Mammary epithelial cell (primary cell): Measurements from ENCODE around the gene MEGF8.

Source experiments
- EZH2 ChIP-seq: IDR thresholded peaks from 2 replicates; pipeline ENCODE4 v1.6.1; 2012; ENCODE audit warnings: low read length, inconsistent platforms, borderline replicate concordance
- TF ChIP-seq, protein P1 (sequence below), 2 donors: IDR thresholded peaks in 1 of 2; conservative IDR thresholded peaks in 1 of 2; 2 replicates each; pipeline ENCODE4 v1.5.1; 2011 to 2012; ENCODE audit warnings: inconsistent platforms in 2 of 2, low read length in 2 of 2, mild to moderate bottlenecking in 2 of 2, control low read depth in 1 of 2, low read depth in 1 of 2; ENCODE audit not compliant: insufficient read depth in 1 of 2; ENCODE audit errors: extremely low read depth in 1 of 2

GRCh38 chr19:42328106-42328505, 2.7 kb downstream of the MEGF8 start:
- TF ChIP-seq EZH2 = no peak
- TF ChIP-seq, protein P1, sequence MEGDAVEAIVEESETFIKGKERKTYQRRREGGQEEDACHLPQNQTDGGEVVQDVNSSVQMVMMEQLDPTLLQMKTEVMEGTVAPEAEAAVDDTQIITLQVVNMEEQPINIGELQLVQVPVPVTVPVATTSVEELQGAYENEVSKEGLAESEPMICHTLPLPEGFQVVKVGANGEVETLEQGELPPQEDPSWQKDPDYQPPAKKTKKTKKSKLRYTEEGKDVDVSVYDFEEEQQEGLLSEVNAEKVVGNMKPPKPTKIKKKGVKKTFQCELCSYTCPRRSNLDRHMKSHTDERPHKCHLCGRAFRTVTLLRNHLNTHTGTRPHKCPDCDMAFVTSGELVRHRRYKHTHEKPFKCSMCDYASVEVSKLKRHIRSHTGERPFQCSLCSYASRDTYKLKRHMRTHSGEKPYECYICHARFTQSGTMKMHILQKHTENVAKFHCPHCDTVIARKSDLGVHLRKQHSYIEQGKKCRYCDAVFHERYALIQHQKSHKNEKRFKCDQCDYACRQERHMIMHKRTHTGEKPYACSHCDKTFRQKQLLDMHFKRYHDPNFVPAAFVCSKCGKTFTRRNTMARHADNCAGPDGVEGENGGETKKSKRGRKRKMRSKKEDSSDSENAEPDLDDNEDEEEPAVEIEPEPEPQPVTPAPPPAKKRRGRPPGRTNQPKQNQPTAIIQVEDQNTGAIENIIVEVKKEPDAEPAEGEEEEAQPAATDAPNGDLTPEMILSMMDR (conservative IDR thresholded peaks at IDR 0.05 in 1 of 2, IDR thresholded peaks at IDR 0.05 in 1 of 2; ENCODE audit: extremely low read depth in 1 of 2, insufficient read depth in 1 of 2, low read depth in 1 of 2, low read length in 2 of 2) = no peak
